ENCODE results near the gene TMEM150B.
A peak's percentile ranks its signal among the peaks of the same experiment; 100 is the strongest.
"Not testable (repeated sequence)": the region's sequence is repeated elsewhere in the genome, so short reads cannot be mapped to it uniquely, and the experiment has no call there.

TMEM150B gene

GRCh38 chr19:55341171-55341588 is 16.0 kb upstream of the TMEM150B start:
- DNase-seq (ENCODE audit: low spot score), result peak; percentile 94
- TF ChIP-seq, protein P1, sequence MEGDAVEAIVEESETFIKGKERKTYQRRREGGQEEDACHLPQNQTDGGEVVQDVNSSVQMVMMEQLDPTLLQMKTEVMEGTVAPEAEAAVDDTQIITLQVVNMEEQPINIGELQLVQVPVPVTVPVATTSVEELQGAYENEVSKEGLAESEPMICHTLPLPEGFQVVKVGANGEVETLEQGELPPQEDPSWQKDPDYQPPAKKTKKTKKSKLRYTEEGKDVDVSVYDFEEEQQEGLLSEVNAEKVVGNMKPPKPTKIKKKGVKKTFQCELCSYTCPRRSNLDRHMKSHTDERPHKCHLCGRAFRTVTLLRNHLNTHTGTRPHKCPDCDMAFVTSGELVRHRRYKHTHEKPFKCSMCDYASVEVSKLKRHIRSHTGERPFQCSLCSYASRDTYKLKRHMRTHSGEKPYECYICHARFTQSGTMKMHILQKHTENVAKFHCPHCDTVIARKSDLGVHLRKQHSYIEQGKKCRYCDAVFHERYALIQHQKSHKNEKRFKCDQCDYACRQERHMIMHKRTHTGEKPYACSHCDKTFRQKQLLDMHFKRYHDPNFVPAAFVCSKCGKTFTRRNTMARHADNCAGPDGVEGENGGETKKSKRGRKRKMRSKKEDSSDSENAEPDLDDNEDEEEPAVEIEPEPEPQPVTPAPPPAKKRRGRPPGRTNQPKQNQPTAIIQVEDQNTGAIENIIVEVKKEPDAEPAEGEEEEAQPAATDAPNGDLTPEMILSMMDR (IDR thresholded peaks at IDR 0.05; ENCODE audit: extremely low read depth, missing control alignments), result no peak

- no peak for DNase-seq (ENCODE audit: low spot score)
- TF ChIP-seq, protein P1 (IDR thresholded peaks at IDR 0.05; ENCODE audit: extremely low read depth, missing control alignments), result no peak
These were observed 15.6 kb upstream of the TMEM150B start for GRCh38 chr19:55340784-55341147.

DNA sequence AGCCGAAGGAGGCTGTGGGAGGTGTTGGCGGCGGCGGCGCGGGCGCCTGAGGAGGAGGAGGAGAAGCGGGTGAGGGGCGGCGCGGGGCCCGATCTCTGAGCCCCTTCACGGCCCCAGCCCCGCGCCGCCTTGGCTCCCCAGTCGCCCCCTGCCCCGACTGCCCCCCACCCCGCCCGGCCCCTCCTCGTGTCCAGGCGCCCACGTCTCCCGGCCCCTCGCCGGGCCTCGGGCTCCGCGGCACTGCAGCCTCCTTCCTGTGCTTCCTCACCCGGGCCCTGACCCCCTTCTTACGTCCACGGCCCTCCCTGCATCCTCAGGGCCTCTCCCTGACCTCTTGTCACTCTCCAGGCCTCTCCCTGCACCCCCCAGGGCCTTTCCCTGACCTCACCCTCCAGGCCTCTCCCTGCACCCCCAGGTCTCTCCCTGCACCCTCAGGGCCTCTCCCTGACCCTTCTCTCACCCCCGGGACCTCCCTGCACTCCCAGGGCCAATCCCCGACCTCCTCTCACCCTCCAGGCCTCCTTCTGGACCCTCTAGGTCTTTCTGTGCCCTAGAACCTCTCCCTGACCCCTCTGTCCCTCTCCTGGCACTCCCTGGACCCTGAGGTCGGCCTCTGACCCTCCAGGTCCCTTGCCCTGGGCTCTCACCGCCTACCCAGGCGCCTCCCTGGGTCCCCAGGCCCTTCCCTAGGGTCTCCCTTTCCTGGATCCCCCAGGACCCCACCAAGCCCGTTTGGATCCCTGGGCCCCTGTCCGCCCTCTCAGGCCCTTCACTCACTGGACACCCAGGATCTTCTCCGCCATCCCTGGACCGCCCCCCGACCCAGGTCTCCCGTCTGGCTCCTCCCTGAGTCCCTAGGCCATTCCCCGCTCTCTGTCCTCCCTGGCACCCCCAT is 15.0 kb upstream of the TMEM150B start:
- TF ChIP-seq, protein P1 (IDR thresholded peaks at IDR 0.05; ENCODE audit: extremely low read depth, missing control alignments), result no peak
- no peak for DNase-seq (ENCODE audit: low spot score)

- TF ChIP-seq, protein P1 (IDR thresholded peaks at IDR 0.05; ENCODE audit: extremely low read depth, missing control alignments), result no peak
- peak; percentile 99 for DNase-seq (ENCODE audit: low spot score)
These were observed 14.2 kb upstream of the TMEM150B start, which contains the start of gene KMT5C for GRCh38 chr19:55339105-55339888. Gene KMT5C, plus strand, starts transcription at chr19:55339876. Its CDS starts 2,061 bp downstream, at chr19:55341937.

GRCh38 chr19:55336101-55336500 is 11.0 kb upstream of the TMEM150B start:
- no peak for DNase-seq (ENCODE audit: low spot score)

GRCh38 chr19:55333870-55334269 is 8.7 kb upstream of the TMEM150B start:
- TF ChIP-seq, protein P1 (IDR thresholded peaks at IDR 0.05; ENCODE audit: extremely low read depth, missing control alignments), result no peak
- DNase-seq (ENCODE audit: low spot score), result no peak

More at GRCh38 chr19:55336101-55336500, 11.0 kb upstream of the TMEM150B start:
- TF ChIP-seq, protein P1 (IDR thresholded peaks at IDR 0.05; ENCODE audit: extremely low read depth, missing control alignments), result no peak

GRCh38 chr19:55329791-55330190 is 4.7 kb upstream of the TMEM150B start:
- DNase-seq (ENCODE audit: low spot score), result not testable (repeated sequence)

DNA sequence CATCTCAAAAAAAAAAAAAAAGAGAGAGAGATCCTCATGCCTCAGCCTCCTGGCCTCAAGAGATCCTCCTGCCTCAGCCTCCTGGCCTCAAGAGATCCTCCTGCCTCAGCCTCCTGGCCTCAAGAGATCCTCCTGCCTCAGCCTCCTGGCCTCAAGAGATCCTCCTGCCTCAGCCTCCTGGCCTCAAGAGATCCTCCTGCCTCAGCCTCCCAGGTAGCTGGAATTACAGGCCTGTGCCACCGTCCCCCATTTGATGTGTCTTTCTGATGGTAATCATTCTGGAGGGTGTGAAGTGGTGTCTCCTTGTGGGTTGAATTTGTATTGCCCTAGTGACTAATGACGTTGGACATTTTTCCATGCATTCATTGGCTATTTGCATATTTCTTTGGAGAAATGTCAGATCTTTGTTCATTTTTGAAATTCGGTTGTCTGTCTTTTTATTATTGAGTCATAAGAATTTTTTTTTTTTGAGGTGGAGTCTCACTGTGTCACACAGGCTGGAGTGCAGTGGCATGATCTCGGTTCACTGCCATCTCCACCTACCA is 3.7 kb upstream of the TMEM150B start:
- not testable (repeated sequence) for DNase-seq (ENCODE audit: low spot score)
